GM12878 (cell line): ENCODE measurements around the gene METAP1D.

Experiments
- EP300 ChIP-seq, 2 experiments: fragments of 150-350 bp in 1 of 2; IDR thresholded peaks; 2 replicates each; pipeline ENCODE4 v1.6.1; 2011 to 2012; ENCODE audit warnings: low read depth in 2 of 2, low read length in 2 of 2, borderline replicate concordance in 1 of 2, improper control_type of control experiment in 1 of 2, inconsistent platforms in 1 of 2; ENCODE audit not compliant: control insufficient read depth in 1 of 2
- KDM1A ChIP-seq: fragments of 200-600 bp; sonication (generic); IDR thresholded peaks from 2 replicates; pipeline ENCODE4 v1.6.1; 2016; ENCODE audit warnings: borderline replicate concordance
- POLR2A ChIP-seq: IDR thresholded peaks from 2 replicates; pipeline ENCODE4 v1.6.1; 2011; ENCODE audit warnings: low read depth, mild to moderate bottlenecking, low read length
- SPI1 ChIP-seq: IDR thresholded peaks from 2 replicates; pipeline ENCODE4 v1.6.1; 2011; ENCODE audit warnings: low read depth, mild to moderate bottlenecking, low read length, moderate library complexity, borderline replicate concordance; ENCODE audit not compliant: insufficient read depth
- TAF1 ChIP-seq: IDR thresholded peaks from 2 replicates; pipeline ENCODE4 v1.6.1; 2011; ENCODE audit warnings: mild to moderate bottlenecking, low read depth, low read length, borderline replicate concordance
- TF ChIP-seq, protein P1 (sequence below), 3 experiments: IDR thresholded peaks in 2 of 3; conservative IDR thresholded peaks in 1 of 3; 2 replicates each; pipeline ENCODE4 v1.5.1; 2011; ENCODE audit warnings: low read depth in 3 of 3, low read length in 3 of 3, mild to moderate bottlenecking in 3 of 3, control low read depth in 2 of 3, moderate library complexity in 2 of 3, inconsistent platforms in 1 of 3, mixed read lengths in 1 of 3; ENCODE audit not compliant: control insufficient read depth in 2 of 3, insufficient read depth in 1 of 3; ENCODE audit errors: extremely low read depth in 1 of 3
- TF ChIP-seq, protein P2 (sequence below): IDR thresholded peaks from 2 replicates; pipeline ENCODE4 v1.6.1; 2012; ENCODE audit warnings: low read depth, low read length, improper control_type of control experiment
- TF ChIP-seq, protein P3 (sequence below): fragments of 150-350 bp; IDR thresholded peaks from 2 replicates; pipeline ENCODE4 v1.6.1; 2016; ENCODE audit warnings: low read depth, low read length

GRCh38 chr2:172119089-172119488, 119.3 kb downstream of the METAP1D start:
- TF ChIP-seq EP300 (IDR thresholded peaks at IDR 0.05; ENCODE audit: borderline replicate concordance in 1 of 2, control insufficient read depth in 1 of 2, low read depth in 2 of 2, low read length in 2 of 2): no peak
- no peak for TF ChIP-seq KDM1A
- TF ChIP-seq, protein P1, sequence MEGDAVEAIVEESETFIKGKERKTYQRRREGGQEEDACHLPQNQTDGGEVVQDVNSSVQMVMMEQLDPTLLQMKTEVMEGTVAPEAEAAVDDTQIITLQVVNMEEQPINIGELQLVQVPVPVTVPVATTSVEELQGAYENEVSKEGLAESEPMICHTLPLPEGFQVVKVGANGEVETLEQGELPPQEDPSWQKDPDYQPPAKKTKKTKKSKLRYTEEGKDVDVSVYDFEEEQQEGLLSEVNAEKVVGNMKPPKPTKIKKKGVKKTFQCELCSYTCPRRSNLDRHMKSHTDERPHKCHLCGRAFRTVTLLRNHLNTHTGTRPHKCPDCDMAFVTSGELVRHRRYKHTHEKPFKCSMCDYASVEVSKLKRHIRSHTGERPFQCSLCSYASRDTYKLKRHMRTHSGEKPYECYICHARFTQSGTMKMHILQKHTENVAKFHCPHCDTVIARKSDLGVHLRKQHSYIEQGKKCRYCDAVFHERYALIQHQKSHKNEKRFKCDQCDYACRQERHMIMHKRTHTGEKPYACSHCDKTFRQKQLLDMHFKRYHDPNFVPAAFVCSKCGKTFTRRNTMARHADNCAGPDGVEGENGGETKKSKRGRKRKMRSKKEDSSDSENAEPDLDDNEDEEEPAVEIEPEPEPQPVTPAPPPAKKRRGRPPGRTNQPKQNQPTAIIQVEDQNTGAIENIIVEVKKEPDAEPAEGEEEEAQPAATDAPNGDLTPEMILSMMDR (IDR thresholded peaks at IDR 0.05 in 2 of 3, conservative IDR thresholded peaks at IDR 0.05 in 1 of 3; ENCODE audit: control insufficient read depth in 2 of 3, extremely low read depth in 1 of 3, insufficient read depth in 1 of 3, low read depth in 3 of 3, low read length in 3 of 3): no peak
- TF ChIP-seq POLR2A: no peak
- no peak for TF ChIP-seq SPI1
- no peak for TF ChIP-seq TAF1
- TF ChIP-seq, protein P2, sequence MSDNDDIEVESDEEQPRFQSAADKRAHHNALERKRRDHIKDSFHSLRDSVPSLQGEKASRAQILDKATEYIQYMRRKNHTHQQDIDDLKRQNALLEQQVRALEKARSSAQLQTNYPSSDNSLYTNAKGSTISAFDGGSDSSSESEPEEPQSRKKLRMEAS: no peak
- TF ChIP-seq, protein P3, sequence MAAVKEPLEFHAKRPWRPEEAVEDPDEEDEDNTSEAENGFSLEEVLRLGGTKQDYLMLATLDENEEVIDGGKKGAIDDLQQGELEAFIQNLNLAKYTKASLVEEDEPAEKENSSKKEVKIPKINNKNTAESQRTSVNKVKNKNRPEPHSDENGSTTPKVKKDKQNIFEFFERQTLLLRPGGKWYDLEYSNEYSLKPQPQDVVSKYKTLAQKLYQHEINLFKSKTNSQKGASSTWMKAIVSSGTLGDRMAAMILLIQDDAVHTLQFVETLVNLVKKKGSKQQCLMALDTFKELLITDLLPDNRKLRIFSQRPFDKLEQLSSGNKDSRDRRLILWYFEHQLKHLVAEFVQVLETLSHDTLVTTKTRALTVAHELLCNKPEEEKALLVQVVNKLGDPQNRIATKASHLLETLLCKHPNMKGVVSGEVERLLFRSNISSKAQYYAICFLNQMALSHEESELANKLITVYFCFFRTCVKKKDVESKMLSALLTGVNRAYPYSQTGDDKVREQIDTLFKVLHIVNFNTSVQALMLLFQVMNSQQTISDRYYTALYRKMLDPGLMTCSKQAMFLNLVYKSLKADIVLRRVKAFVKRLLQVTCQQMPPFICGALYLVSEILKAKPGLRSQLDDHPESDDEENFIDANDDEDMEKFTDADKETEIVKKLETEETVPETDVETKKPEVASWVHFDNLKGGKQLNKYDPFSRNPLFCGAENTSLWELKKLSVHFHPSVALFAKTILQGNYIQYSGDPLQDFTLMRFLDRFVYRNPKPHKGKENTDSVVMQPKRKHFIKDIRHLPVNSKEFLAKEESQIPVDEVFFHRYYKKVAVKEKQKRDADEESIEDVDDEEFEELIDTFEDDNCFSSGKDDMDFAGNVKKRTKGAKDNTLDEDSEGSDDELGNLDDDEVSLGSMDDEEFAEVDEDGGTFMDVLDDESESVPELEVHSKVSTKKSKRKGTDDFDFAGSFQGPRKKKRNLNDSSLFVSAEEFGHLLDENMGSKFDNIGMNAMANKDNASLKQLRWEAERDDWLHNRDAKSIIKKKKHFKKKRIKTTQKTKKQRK: no peak
